SK-N-SH treated with all-trans-retinoic acid at 6 μM for 48 hours (cell line): ENCODE results near the gene ALDOA.

Experiments used
- ATAC-seq: fragments of 200-7000 bp; cut with Tn5 transposase; 3 replicates; pipeline ENCODE4 v1.9.1; 2020; ENCODE audit warnings: mild to moderate bottlenecking, moderate library complexity
- BACH2 ChIP-seq: fragments of 250-450 bp; sonication (Bioruptor Pico); IDR thresholded peaks from 2 replicates; pipeline ENCODE4 v1.9.0; 2021; ENCODE audit warnings: mild to moderate bottlenecking, borderline replicate concordance
- CREB5 ChIP-seq: fragments of 250-450 bp; sonication (Bioruptor Pico); IDR thresholded peaks from 2 replicates; pipeline ENCODE4 v1.5.1; 2020; ENCODE audit warnings: low read depth, mild to moderate bottlenecking, moderate library complexity
- CSDC2 ChIP-seq: fragments of 250-450 bp; sonication (Bioruptor Pico); IDR thresholded peaks from 2 replicates; pipeline ENCODE4 v1.5.0; 2020; ENCODE audit warnings: mild to moderate bottlenecking, moderate library complexity
- CSRNP3 ChIP-seq: fragments of 250-450 bp; sonication (Bioruptor Pico); IDR thresholded peaks from 2 replicates; pipeline ENCODE4 v1.5.1; 2021; ENCODE audit warnings: mild to moderate bottlenecking, moderate library complexity
- ESRRG ChIP-seq: fragments of 250-450 bp; sonication (Bioruptor Pico); IDR thresholded peaks from 2 replicates; pipeline ENCODE4 v1.6.1; 2021; ENCODE audit warnings: mild to moderate bottlenecking
- GLIS3 ChIP-seq: fragments of 250-450 bp; sonication (Bioruptor Pico); IDR thresholded peaks from 2 replicates; pipeline ENCODE4 v1.5.0; 2020; ENCODE audit warnings: mild to moderate bottlenecking, moderate library complexity
- ISL1 ChIP-seq: fragments of 250-450 bp; sonication (Bioruptor Pico); IDR thresholded peaks from 2 replicates; pipeline ENCODE4 v2.1.2; 2022; ENCODE audit warnings: mild to moderate bottlenecking, moderate library complexity
- OSR1 ChIP-seq: fragments of 250-450 bp; sonication (Bioruptor Pico); IDR thresholded peaks from 2 replicates; pipeline ENCODE4 v1.8.0; 2022; ENCODE audit warnings: moderate library complexity, mild to moderate bottlenecking, inconsistent platforms
- PATZ1 ChIP-seq: fragments of 250-450 bp; sonication (Bioruptor Pico); IDR thresholded peaks from 2 replicates; pipeline ENCODE4 v1.8.0; 2020; ENCODE audit warnings: mild to moderate bottlenecking, moderate library complexity, borderline replicate concordance
- POU6F1 ChIP-seq: fragments of 250-450 bp; sonication (Bioruptor Pico); IDR thresholded peaks from 2 replicates; pipeline ENCODE4 v1.8.0; 2021; ENCODE audit warnings: low read depth, mild to moderate bottlenecking, moderate library complexity, borderline replicate concordance
- PPARA ChIP-seq: fragments of 250-450 bp; sonication (Bioruptor Pico); IDR thresholded peaks from 2 replicates; pipeline ENCODE4 v1.5.0; 2020; ENCODE audit warnings: mild to moderate bottlenecking, borderline replicate concordance
- RARB ChIP-seq: fragments of 250-450 bp; sonication (Bioruptor Pico); IDR thresholded peaks from 2 replicates; pipeline ENCODE4 v1.8.0; 2021; ENCODE audit warnings: mild to moderate bottlenecking, moderate library complexity
- SNAI2 ChIP-seq: fragments of 250-450 bp; sonication (Bioruptor Pico); IDR thresholded peaks from 2 replicates; pipeline ENCODE4 v1.5.0; 2020; ENCODE audit warnings: mild to moderate bottlenecking, moderate library complexity
- TCF4 ChIP-seq: fragments of 250-450 bp; sonication (Bioruptor Pico); IDR thresholded peaks from 2 replicates; pipeline ENCODE4 v1.8.0; 2021; ENCODE audit warnings: mild to moderate bottlenecking, moderate library complexity, borderline replicate concordance
- TOX ChIP-seq: fragments of 250-450 bp; sonication (Bioruptor Pico); IDR thresholded peaks from 2 replicates; pipeline ENCODE4 v1.8.0; 2021; ENCODE audit warnings: mild to moderate bottlenecking, moderate library complexity, borderline replicate concordance
- TSHZ2 ChIP-seq: fragments of 250-450 bp; sonication (Bioruptor Pico); IDR thresholded peaks from 2 replicates; pipeline ENCODE4 v1.5.0; 2020; ENCODE audit warnings: mild to moderate bottlenecking, moderate library complexity
- ZC3H10 ChIP-seq: fragments of 250-450 bp; sonication (Bioruptor Pico); IDR thresholded peaks from 2 replicates; pipeline ENCODE4 v1.5.1; 2021; ENCODE audit warnings: mild to moderate bottlenecking, moderate library complexity
- ZFP3 ChIP-seq: fragments of 250-450 bp; sonication (Bioruptor Pico); IDR thresholded peaks from 2 replicates; pipeline ENCODE4 v1.5.0; 2020; ENCODE audit warnings: mild to moderate bottlenecking, moderate library complexity
- ZFP30 ChIP-seq: fragments of 450-650 bp; formaldehyde crosslinking; IDR thresholded peaks from 2 replicates; pipeline ENCODE4 v1.5.0; 2022; ENCODE audit warnings: mild to moderate bottlenecking, moderate library complexity
- ZNF565 ChIP-seq: fragments of 450-650 bp; formaldehyde crosslinking; conservative IDR thresholded peaks from 2 replicates; pipeline ENCODE4 v1.5.0; 2020; ENCODE audit warnings: low read depth, mild to moderate bottlenecking, moderate library complexity
- ZNF70 ChIP-seq: fragments of 450-650 bp; formaldehyde crosslinking; IDR thresholded peaks from 2 replicates; pipeline ENCODE4 v1.5.0; 2020; ENCODE audit warnings: mild to moderate bottlenecking, moderate library complexity
- ZNF8 ChIP-seq: fragments of 450-650 bp; formaldehyde crosslinking; IDR thresholded peaks from 2 replicates; pipeline ENCODE4 v1.5.0; 2020; ENCODE audit warnings: mild to moderate bottlenecking, moderate library complexity

ALDOA gene

GRCh38 chr16:30094541-30095165 lies 29.1 kb downstream of the ALDOA start:
- no peak for ATAC-seq
- TF ChIP-seq SNAI2 (CRISPR knock-in tag), result no peak
- TF ChIP-seq TOX (CRISPR knock-in tag), result no peak
- no peak for TF ChIP-seq TCF4 (CRISPR knock-in tag)
- no peak for TF ChIP-seq GLIS3 (CRISPR knock-in tag)
- no peak for TF ChIP-seq PPARA (CRISPR knock-in tag)
- TF ChIP-seq ZNF8, result no peak
- no peak for TF ChIP-seq POU6F1 (CRISPR knock-in tag)
- no peak for TF ChIP-seq PATZ1 (CRISPR knock-in tag)
- TF ChIP-seq ZNF565 (CRISPR knock-in tag), result no peak
- TF ChIP-seq ZNF70 (CRISPR knock-in tag), result no peak
- no peak for TF ChIP-seq RARB
- TF ChIP-seq CSDC2 (CRISPR knock-in tag), result no peak
- TF ChIP-seq ESRRG (CRISPR knock-in tag), result no peak
- TF ChIP-seq OSR1 (CRISPR knock-in tag), result no peak
- no peak for TF ChIP-seq ISL1 (CRISPR knock-in tag)
- TF ChIP-seq CSRNP3 (CRISPR knock-in tag), result no peak
- no peak for TF ChIP-seq ZC3H10 (CRISPR knock-in tag)

GRCh38 chr16:30095166-30096078 lies 29.9 kb downstream of the ALDOA start:
- ATAC-seq, result no peak
- no peak for TF ChIP-seq ZFP30 (CRISPR knock-in tag)
- TF ChIP-seq CREB5, result no peak
- no peak for TF ChIP-seq TOX (CRISPR knock-in tag)
- no peak for TF ChIP-seq PPARA (CRISPR knock-in tag)
- no peak for TF ChIP-seq BACH2 (CRISPR knock-in tag)
- TF ChIP-seq RARB, result no peak
- TF ChIP-seq ESRRG (CRISPR knock-in tag), result no peak
- TF ChIP-seq TCF4 (CRISPR knock-in tag), result no peak
- TF ChIP-seq CSDC2 (CRISPR knock-in tag), result no peak
- no peak for TF ChIP-seq ZNF565 (CRISPR knock-in tag)
- TF ChIP-seq CSRNP3 (CRISPR knock-in tag), result no peak
- no peak for TF ChIP-seq ZC3H10 (CRISPR knock-in tag)
- no peak for TF ChIP-seq TSHZ2 (CRISPR knock-in tag)
- TF ChIP-seq ZFP3 (CRISPR knock-in tag), result no peak
- TF ChIP-seq OSR1 (CRISPR knock-in tag), result no peak
- TF ChIP-seq ISL1 (CRISPR knock-in tag), result no peak
- TF ChIP-seq ZNF8, result no peak
- TF ChIP-seq PATZ1 (CRISPR knock-in tag), result no peak
